Stomach (tissue), 4 donors: ENCODE data around the gene SLC22A17.
A peak's percentile ranks its signal among the peaks of the same experiment; 100 is the strongest.

ENCODE experiments used
- POLR2A ChIP-seq, 4 donors: fragments of 450-650 bp; IDR thresholded peaks; one replicate each; pipeline ENCODE4 v1.6.1; 2016; ENCODE audit warnings: antibody characterized with exemption in 4 of 4, control low read depth in 2 of 4, mild to moderate bottlenecking in 1 of 4, moderate library complexity in 1 of 4
- POLR2AphosphoS5 ChIP-seq, 3 donors: sonication (generic); formaldehyde crosslinking; IDR thresholded peaks; one replicate each; pipeline ENCODE4 v1.6.1; 2016; ENCODE audit warnings: antibody characterized with exemption in 3 of 3

DNA sequence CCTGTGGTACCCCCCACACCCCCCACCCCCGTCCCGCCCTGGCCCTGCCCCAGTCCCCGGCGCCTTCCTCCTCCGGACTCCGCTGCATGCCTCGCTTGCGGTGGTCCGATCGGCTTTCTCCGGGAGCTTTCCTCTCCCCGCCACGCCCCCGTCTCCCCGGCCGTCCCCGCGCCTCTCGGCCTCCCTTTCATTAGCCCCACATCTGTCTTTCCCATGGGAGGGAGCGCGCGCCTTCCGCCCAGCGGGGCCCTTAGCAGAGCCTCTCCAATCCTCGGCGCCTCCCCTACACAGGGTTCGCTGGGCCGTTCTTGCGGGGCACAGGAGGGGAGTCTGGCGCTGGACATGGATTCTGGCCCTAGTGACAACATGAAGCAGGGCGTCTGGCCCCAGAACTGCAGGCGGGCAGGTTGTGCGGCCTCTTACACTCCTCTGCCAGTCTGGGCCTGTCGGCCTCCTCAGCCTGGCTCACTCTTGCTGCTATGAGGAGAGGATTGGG, 13.8 kb upstream of the SLC22A17 start:
- TF ChIP-seq POLR2AphosphoS5 (IDR thresholded peaks at IDR 0.05) (peak in 1 of 3 donors; percentile 3), POLR2A (IDR thresholded peaks at IDR 0.05) (no peak)
